PFSK-1 (cell line): ENCODE data around the gene EYA2.

Source experiments
- FOXP2 ChIP-seq: optimal IDR thresholded peaks from 2 replicates; pipeline ENCODE3; 2011; ENCODE audit warnings: borderline replicate concordance, control low read depth, inconsistent platforms; ENCODE audit not compliant: insufficient read depth; ENCODE audit errors: extremely low read length, extremely low read depth
- POLR2AphosphoS5 ChIP-seq: IDR thresholded peaks from 2 replicates; pipeline ENCODE4 v1.6.1; 2012; ENCODE audit warnings: low read depth, mild to moderate bottlenecking, control low read depth, low read length, moderate library complexity
- SIN3A ChIP-seq: IDR thresholded peaks from 2 replicates; pipeline ENCODE4 v1.6.1; 2012; ENCODE audit warnings: mild to moderate bottlenecking, low read length, moderate library complexity, borderline replicate concordance; ENCODE audit not compliant: insufficient read depth
- TAF1 ChIP-seq: IDR thresholded peaks from 2 replicates; pipeline ENCODE4 v1.6.1; 2012; ENCODE audit warnings: low read length, control low read depth, borderline replicate concordance; ENCODE audit not compliant: insufficient read depth
- TF ChIP-seq, protein P1 (sequence below), 2 experiments: IDR thresholded peaks; 2 replicates each; pipeline versions ENCODE4 v1.6.1 to v1.8.0; 2011 to 2012; ENCODE audit warnings: low read depth in 2 of 2, low read length in 2 of 2, control low read depth in 1 of 2, inconsistent platforms in 1 of 2, mild to moderate bottlenecking in 1 of 2, moderate library complexity in 1 of 2; ENCODE audit not compliant: insufficient read depth in 1 of 2

EYA2 gene

DNA sequence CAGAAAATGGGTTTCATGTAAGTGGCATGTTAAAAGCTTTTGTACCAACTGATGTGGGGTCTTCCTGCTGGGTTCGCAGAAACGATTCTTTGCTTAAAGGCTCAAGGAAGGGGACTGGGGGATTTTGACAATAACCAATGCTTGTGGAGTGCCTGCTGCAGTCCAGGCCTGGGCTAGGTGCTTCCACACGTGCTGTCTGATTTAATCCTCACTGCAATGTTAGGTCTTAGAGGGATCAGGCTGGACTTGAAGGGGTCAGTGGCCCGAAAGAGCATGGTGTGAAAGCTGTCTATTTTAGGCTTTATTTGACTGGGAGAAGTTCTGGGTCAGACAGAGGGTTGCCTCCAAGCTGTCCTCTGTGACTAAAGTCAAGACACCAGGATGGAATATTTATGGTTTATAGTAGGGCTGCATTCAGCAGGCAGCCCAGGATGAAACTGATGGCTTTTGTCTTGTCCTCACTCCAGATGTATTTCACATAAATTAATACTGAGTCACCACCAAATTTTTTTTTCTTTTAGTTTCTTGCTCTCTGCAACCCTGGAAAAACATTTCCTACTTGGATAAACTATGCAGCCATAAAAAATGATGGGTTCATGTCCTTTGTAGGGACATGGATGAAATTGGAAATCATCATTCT is 242.7 kb downstream of the EYA2 start:
- TF ChIP-seq FOXP2 (no peak), TAF1 (no peak), POLR2AphosphoS5 (no peak), SIN3A (no peak)
- TF ChIP-seq, protein P1, sequence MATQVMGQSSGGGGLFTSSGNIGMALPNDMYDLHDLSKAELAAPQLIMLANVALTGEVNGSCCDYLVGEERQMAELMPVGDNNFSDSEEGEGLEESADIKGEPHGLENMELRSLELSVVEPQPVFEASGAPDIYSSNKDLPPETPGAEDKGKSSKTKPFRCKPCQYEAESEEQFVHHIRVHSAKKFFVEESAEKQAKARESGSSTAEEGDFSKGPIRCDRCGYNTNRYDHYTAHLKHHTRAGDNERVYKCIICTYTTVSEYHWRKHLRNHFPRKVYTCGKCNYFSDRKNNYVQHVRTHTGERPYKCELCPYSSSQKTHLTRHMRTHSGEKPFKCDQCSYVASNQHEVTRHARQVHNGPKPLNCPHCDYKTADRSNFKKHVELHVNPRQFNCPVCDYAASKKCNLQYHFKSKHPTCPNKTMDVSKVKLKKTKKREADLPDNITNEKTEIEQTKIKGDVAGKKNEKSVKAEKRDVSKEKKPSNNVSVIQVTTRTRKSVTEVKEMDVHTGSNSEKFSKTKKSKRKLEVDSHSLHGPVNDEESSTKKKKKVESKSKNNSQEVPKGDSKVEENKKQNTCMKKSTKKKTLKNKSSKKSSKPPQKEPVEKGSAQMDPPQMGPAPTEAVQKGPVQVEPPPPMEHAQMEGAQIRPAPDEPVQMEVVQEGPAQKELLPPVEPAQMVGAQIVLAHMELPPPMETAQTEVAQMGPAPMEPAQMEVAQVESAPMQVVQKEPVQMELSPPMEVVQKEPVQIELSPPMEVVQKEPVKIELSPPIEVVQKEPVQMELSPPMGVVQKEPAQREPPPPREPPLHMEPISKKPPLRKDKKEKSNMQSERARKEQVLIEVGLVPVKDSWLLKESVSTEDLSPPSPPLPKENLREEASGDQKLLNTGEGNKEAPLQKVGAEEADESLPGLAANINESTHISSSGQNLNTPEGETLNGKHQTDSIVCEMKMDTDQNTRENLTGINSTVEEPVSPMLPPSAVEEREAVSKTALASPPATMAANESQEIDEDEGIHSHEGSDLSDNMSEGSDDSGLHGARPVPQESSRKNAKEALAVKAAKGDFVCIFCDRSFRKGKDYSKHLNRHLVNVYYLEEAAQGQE (IDR thresholded peaks at IDR 0.05; ENCODE audit: insufficient read depth in 1 of 2, low read depth in 2 of 2, low read length in 2 of 2): no peak

DNA sequence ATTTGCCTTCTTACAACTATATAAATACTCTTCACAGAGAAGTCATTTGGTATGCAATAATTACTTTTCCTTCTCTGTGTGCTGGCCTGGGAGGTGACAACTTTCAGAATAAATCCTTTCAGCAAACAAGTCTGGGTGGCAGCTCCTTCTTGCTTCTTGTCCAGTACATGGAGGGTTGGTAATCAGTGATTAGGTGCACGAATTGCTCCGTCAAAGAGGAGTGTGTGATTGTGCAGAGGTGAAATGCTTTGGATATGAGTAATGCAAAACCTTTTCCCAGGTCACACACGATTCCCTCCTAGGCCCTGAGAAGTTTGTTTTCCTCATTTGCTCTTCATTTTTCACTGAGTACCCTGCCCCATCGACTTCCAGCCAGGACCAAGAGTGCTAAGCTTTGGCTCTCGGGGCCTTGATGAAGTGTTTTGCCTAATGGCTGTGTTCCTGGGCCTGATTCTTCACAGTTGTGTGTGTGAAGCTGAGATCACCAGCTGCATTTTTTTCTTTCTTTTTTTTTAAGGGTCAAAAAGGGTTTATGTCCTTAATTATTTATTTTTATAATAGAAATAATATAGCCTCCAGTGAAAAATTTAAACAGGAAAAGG is 245.4 kb downstream of the EYA2 start:
- TF ChIP-seq SIN3A (no peak), TAF1 (no peak), POLR2AphosphoS5 (no peak), FOXP2 (no peak)
- TF ChIP-seq, protein P1 (IDR thresholded peaks at IDR 0.05; ENCODE audit: insufficient read depth in 1 of 2, low read depth in 2 of 2, low read length in 2 of 2): no peak

DNA sequence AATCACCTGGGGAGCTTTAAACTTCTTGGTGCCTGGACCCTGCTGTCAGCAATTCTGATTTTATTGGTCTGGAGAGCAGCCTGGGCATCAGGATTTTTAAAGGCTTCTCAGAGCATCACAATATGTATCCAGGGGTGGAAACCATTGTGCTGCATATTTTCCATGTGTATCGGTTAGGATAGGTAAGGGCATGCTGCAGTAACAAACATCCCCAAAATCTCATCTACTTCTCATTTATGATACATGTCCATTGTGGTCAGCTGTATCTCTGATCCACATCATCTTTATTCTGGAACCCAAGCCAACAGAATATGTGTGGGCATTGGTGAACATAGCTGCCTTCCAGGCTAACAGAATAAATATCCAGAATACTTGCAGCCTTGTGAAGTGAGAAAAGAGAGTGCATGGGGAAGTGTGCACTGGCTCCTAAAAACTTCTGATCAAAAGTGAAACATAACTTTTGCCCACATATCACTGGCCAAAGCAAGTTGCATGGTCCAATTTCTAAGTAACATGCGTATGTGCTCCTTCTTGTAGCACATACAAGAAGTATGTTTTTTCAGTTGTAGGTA is 246.8 kb downstream of the EYA2 start:
- TF ChIP-seq, protein P1 (IDR thresholded peaks at IDR 0.05; ENCODE audit: insufficient read depth in 1 of 2, low read depth in 2 of 2, low read length in 2 of 2): no peak
- TF ChIP-seq SIN3A (no peak), FOXP2 (no peak), POLR2AphosphoS5 (no peak), TAF1 (no peak)

DNA sequence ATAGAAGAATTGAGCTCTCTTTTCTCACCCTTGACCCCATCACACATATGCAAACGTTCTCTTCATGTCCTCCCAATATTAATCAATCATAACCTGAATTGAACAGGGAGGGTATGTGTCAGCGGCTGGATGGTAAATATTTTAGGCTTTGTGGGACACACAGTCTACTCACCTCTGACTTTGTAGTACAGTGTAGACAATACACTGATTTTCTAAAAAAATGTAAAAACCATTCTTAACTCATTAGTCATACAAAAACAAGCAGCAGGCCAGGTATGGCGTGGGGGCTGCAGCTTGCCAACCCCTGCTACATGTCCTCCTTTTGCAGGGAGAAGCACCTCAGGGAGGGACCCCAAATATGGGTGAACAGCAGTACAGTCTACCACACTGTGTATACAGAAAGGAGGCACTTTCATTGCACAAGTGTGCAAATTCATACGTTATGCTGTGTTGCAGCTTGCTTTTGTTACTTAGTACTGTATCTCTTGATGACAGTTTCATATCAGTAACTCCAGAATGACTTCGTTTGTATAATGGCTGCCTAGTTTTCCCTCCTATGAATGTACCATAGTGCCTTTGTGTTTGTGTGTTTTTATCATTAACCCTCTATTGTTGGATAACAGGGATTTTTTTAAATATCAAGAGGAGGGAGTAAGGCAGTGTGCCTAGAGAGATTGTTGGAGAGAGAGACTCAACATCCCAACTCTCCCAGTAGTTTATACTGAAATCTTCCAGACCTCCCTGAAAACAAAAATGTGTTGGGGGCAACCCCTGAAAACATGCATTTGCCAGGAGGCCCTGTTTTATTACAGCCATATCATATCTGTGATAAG is 247.5 kb downstream of the EYA2 start:
- TF ChIP-seq SIN3A (no peak), POLR2AphosphoS5 (no peak), FOXP2 (no peak), TAF1 (no peak)
- TF ChIP-seq, protein P1 (IDR thresholded peaks at IDR 0.05; ENCODE audit: insufficient read depth in 1 of 2, low read depth in 2 of 2, low read length in 2 of 2): no peak
